GM12865 (cell line): Measurements from ENCODE around the gene AIG1.
"Not testable (repeated sequence)": the region's sequence is repeated elsewhere in the genome, so short reads cannot be mapped to it uniquely, and the experiment has no call there.

Source experiments
- DNase-seq: peaks from one replicate; pipeline ENCODE4 v3.0.0; 2010; ENCODE audit warnings: low read depth
- H3K4me3 ChIP-seq: 2 replicates; pipeline ENCODE4 v1.5.1; 2011; ENCODE audit warnings: mild to moderate bottlenecking, low read depth, low read length, control low read depth
- CTCF ChIP-seq: IDR thresholded peaks from 2 replicates; pipeline ENCODE4 v1.5.1; 2011; ENCODE audit warnings: low read length, control low read depth, low read depth, inconsistent platforms; ENCODE audit not compliant: insufficient read depth; ENCODE audit errors: missing control alignments

The AIG1 gene

DNA sequence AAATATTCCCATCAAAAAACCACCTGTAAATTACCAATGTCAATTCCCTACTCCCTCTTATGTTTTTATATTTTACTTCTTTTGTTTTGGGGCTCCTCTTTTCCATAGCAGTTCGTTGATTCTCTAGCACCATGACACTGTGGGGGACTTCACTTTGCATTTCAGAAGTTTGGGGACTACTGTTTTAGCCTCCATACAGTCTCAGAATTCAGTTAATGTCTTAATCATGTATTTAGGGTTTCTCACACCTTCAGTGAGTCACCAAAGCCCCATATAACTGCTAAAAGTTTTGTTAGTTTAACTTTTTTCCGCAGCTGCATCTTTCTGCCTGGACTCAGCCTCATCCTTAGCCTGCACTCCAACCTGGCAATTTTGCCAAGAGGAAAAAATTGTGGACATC, 20.7 kb upstream of the AIG1 start:
- H3K4me3 ChIP-seq: no peak overlapping the region
- DNase-seq: no peak
- TF ChIP-seq CTCF: no peak

DNA sequence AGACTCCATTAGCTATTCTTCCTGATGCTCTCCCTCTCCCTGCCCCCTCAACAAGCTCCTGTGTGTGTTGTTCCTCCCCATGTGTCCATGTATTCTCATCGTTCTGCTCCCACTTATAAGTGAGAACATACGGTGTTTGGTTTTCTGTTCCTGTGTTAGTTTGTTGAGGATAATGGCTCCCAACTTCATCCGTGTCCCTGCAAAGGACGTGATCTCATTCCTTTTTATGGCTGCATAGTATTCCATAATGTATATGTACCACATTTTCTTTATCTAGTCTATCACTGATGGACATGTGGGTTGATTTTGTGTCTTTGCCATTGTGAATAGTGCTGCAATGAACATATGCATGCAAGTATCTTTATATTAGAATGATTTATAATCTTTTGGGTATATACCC, 16.3 kb upstream of the AIG1 start:
- DNase-seq: not testable (repeated sequence)

GRCh38 chr6:143049611-143050010, 11.1 kb upstream of the AIG1 start:
- H3K4me3 ChIP-seq: no peak overlapping the region
- DNase-seq: no peak
- TF ChIP-seq CTCF: no peak

More for the DNA sequence above, 16.3 kb upstream of the AIG1 start:
- H3K4me3 ChIP-seq: not testable (repeated sequence)

DNA sequence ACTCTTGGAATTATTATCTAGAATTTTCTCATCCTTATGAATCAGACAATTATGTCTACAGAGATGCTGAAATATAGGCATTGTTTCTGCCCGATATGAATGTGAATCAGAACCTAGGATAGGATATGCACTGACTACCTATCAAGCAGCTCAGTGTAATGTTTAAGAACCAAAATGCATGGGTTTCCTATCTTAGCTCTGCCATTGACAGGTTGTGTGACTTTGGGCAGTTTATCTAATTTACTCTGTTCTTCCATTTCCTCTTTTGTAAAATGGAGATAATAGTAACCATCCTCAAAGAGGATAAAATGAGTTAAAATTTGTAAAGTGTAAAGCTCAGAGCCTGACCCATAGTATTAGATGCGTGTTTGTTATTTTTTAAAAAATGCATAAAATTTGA, 10.2 kb upstream of the AIG1 start:
- no peak for DNase-seq
- no peak overlapping the region for H3K4me3 ChIP-seq
- no peak for TF ChIP-seq CTCF

- no peak overlapping the region for H3K4me3 ChIP-seq
- no peak for TF ChIP-seq CTCF
- DNase-seq: no peak
Measured at GRCh38 chr6:143052282-143052681, 8.4 kb upstream of the AIG1 start.

- H3K4me3 ChIP-seq: no peak overlapping the region
- TF ChIP-seq CTCF: no peak
- DNase-seq: no peak
Measured at GRCh38 chr6:143053856-143054255, 6.8 kb upstream of the AIG1 start.

DNA sequence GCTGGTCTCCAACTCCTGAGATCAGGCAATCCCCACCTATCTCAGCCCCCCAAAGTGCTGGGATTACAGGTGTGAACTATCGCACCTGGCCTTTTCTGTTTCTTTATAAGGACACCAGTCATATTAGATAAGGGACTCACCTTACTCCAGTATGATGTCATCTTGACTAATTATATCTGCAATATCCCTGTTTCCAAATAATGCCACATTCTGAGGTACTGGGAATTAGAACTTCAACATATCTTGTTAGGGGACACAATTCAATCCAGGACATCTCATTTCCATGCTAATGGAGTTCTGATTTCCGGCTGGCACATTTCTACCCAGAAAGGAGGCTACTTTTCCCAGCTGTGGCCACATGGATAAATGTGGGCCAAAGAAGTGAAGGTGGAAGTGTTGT, 6.4 kb upstream of the AIG1 start:
- no peak for DNase-seq
- no peak for TF ChIP-seq CTCF
- no peak overlapping the region for H3K4me3 ChIP-seq

GRCh38 chr6:143055213-143055612, 5.5 kb upstream of the AIG1 start:
- no peak for TF ChIP-seq CTCF
- no peak overlapping the region for H3K4me3 ChIP-seq
- no peak for DNase-seq
